Left lung (tissue), 10 donors: ENCODE measurements around the gene MAST2. TPM values are rescaled to one million over a fixed set of nuclear protein-coding genes. Genes with fewer than 3 reads are reported as not detected.
A peak's percentile ranks its signal among the peaks of the same experiment; 100 is the strongest.
"Not testable (repeated sequence)": the region's sequence is repeated elsewhere in the genome, so short reads cannot be mapped to it uniquely, and the experiment has no call there.

ENCODE experiments used
- ATAC-seq: fragments of 200-7000 bp; cut with Tn5 transposase; one replicate; pipeline ENCODE4 v1.9.1; 2020; ENCODE audit warnings: moderate library complexity
- DNase-seq, 4 donors: peaks; one replicate each; pipeline ENCODE4 v3.0.0-alpha.2; 2013 to 2020
- H3K27ac ChIP-seq, 2 donors: fragments of 200-600 bp; sonication (generic) in 1 of 2; one replicate each; pipeline versions ENCODE4 v1.5.0 to v1.8.0; 2020 to 2021
- H3K27me3 ChIP-seq, 2 donors: fragments of 200-600 bp; sonication (generic) in 1 of 2; one replicate each; pipeline versions ENCODE4 v1.5.0 to v1.8.0; 2020 to 2021
- H3K36me3 ChIP-seq, 2 donors: fragments of 200-600 bp; sonication (generic) in 1 of 2; one replicate each; pipeline versions ENCODE4 v1.5.0 to v1.8.0; 2020 to 2021
- H3K4me1 ChIP-seq, 2 donors: fragments of 200-600 bp; one replicate each; pipeline ENCODE4 v1.8.0; 2021
- H3K4me3 ChIP-seq, 2 donors: fragments of 200-600 bp; sonication (generic) in 1 of 2; one replicate each; pipeline versions ENCODE4 v1.5.0 to v1.8.0; 2020 to 2021; ENCODE audit warnings: mild to moderate bottlenecking in 1 of 2
- H3K9me3 ChIP-seq, 2 donors: fragments of 200-600 bp; sonication (generic) in 1 of 2; one replicate each; pipeline versions ENCODE4 v1.5.0 to v1.8.0; 2020 to 2021
- intact Hi-C, 2 donors: fragments of 100-400 bp; cut with DNase I; formaldehyde crosslinking; loops; one replicate each; pipeline versions ENCODE4 v1.11.2 to v1.14.2; 2022
- polyA plus RNA-seq, 6 donors: library from polyadenylated mRNA; unstranded; fragments of 120-200 nt; gene quantifications; one replicate each; pipeline ENCODE4 v1.2.1, GENCODE V29; 2013; ENCODE audit not compliant: insufficient read length in 6 of 6
- total RNA-seq, 2 donors: library from RNA; stranded (reverse); fragmentation: NEBNext Ultra II Directional; extraction: Animal tissue kit (Norgen Biotek cat#: 25700); gene quantifications; one replicate each; pipeline ENCODE4 v1.2.1, GENCODE V29; 2021
- TF ChIP-seq, protein P1 (sequence below), 2 donors: fragments of 200-600 bp; sonication (generic) in 1 of 2; IDR thresholded peaks; one replicate each; pipeline versions ENCODE4 v1.5.0 to v1.8.0; 2021; ENCODE audit warnings: antibody characterized with exemption in 2 of 2
- donor health status: DM: no; HTN: yes; CAD: no.
- donor health status: DM: no; HTN: no; CAD: no.

Gene MAST2
- total and polyA plus RNA-seq, 8 donors: 27.3 to 74.4 (median 64.9) TPM

- H3K4me3 ChIP-seq: no peak overlapping the region
- ATAC-seq: no peak
- intact Hi-C loops: no loop called here
Measured at GRCh38 chr1:45924736-45925135, 121.3 kb downstream of the MAST2 start.

DNA sequence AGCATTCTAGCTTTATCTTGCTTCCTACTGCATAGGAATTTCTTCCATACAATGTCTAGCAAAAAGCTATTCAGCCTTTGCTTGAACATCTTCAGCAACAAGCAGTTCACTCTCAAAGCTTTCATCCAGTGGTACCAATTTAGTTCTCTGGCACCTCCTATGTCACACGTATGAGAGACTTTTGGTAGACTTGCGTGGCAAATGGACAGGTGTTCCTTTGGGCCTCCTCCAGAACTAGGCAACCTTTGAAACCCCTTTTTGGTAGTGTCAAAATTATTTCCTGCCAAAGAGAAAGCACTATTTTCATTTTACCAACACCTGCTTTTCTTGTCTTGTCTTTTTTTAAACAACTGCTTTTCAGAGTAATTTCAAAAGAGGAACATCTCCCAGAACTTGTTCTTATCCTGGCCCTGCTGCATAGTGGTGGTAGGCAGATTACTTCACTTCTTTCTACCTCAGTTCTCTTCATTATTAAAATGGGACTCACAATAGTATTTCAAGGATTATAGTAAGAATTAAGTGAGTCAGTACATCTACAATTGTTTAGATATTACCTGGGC, 122.4 kb downstream of the MAST2 start:
- Histone ChIP-seq H3K36me3 (no peaks in the 10 kb centered on the region), H3K27me3 (no peaks in the 10 kb centered on the region), H3K4me1 (no peaks in the 10 kb centered on the region), H3K9me3 (no peaks in the 10 kb centered on the region), H3K27ac (no peak overlapping the region), H3K4me3 (no peak overlapping the region)
- TF ChIP-seq, protein P1, sequence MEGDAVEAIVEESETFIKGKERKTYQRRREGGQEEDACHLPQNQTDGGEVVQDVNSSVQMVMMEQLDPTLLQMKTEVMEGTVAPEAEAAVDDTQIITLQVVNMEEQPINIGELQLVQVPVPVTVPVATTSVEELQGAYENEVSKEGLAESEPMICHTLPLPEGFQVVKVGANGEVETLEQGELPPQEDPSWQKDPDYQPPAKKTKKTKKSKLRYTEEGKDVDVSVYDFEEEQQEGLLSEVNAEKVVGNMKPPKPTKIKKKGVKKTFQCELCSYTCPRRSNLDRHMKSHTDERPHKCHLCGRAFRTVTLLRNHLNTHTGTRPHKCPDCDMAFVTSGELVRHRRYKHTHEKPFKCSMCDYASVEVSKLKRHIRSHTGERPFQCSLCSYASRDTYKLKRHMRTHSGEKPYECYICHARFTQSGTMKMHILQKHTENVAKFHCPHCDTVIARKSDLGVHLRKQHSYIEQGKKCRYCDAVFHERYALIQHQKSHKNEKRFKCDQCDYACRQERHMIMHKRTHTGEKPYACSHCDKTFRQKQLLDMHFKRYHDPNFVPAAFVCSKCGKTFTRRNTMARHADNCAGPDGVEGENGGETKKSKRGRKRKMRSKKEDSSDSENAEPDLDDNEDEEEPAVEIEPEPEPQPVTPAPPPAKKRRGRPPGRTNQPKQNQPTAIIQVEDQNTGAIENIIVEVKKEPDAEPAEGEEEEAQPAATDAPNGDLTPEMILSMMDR (IDR thresholded peaks at IDR 0.05): no peak
- no peak for ATAC-seq
- intact Hi-C loops: no loop called here
- no peak for DNase-seq

More at GRCh38 chr1:45924736-45925135, 121.3 kb downstream of the MAST2 start:
- TF ChIP-seq, protein P1 (IDR thresholded peaks at IDR 0.05): no peak
- DNase-seq: no peak
- no peaks in the 10 kb centered on the region for H3K9me3 ChIP-seq
- no peaks in the 10 kb centered on the region for H3K27me3 ChIP-seq
- no peak overlapping the region for H3K27ac ChIP-seq
- H3K4me1 ChIP-seq: no peaks in the 10 kb centered on the region
- no peaks in the 10 kb centered on the region for H3K36me3 ChIP-seq

GRCh38 chr1:45926330-45926729, 122.9 kb downstream of the MAST2 start:
- DNase-seq: no peak

GRCh38 chr1:45927231-45927915, 124.0 kb downstream of the MAST2 start:
- H3K36me3 ChIP-seq, H3K27me3 ChIP-seq, H3K9me3 ChIP-seq, DNase-seq, ATAC-seq, H3K4me3 ChIP-seq, H3K4me1 ChIP-seq, intact Hi-C loops, H3K27ac ChIP-seq: not testable (repeated sequence)

More at GRCh38 chr1:45926330-45926729, 122.9 kb downstream of the MAST2 start:
- Histone ChIP-seq H3K27me3 (no peaks in the 10 kb centered on the region), H3K4me1 (no peaks in the 10 kb centered on the region), H3K27ac (no peak overlapping the region), H3K36me3 (no peaks in the 10 kb centered on the region), H3K4me3 (no peak overlapping the region), H3K9me3 (no peaks in the 10 kb centered on the region)
- TF ChIP-seq, protein P1 (IDR thresholded peaks at IDR 0.05): no peak
- no peak for ATAC-seq
- intact Hi-C loops: no loop called here

GRCh38 chr1:45928486-45929205, 125.2 kb downstream of the MAST2 start:
- H3K4me1 ChIP-seq: no peaks in the 10 kb centered on the region
- TF ChIP-seq, protein P1 (IDR thresholded peaks at IDR 0.05): no peak
- no peaks in the 10 kb centered on the region for H3K36me3 ChIP-seq
- no peak overlapping the region for H3K27ac ChIP-seq
- no peak overlapping the region for H3K4me3 ChIP-seq
- ATAC-seq (peak; percentile 19), DNase-seq (no peak)
- H3K27me3 ChIP-seq: no peaks in the 10 kb centered on the region
- no peaks in the 10 kb centered on the region for H3K9me3 ChIP-seq
- intact Hi-C loops: no loop called here
